Nucleus accumbens (tissue), 56 donors: ENCODE data around the gene HEPN1.

Experiments used
- DNase-seq, 56 donors: peaks; one replicate each; lab custom pipeline; 2025; lab: John Stamatoyannopoulos, UW

HEPN1 gene

GRCh38 chr11:124918950-124919349 is at the start of gene HEPN1:
Gene HEPN1 (plus strand): TSS chr11:124919250.
- no peak for DNase-seq

- no peak for DNase-seq
Measured at GRCh38 chr11:124869331-124869730, 49.7 kb upstream of the HEPN1 start.

GRCh38 chr11:124869856-124870387 is 49.1 kb upstream of the HEPN1 start:
- DNase-seq, result no peak

GRCh38 chr11:124870430-124870829 is 48.6 kb upstream of the HEPN1 start:
- DNase-seq, result no peak

GRCh38 chr11:124872280-124872679 is 46.8 kb upstream of the HEPN1 start:
- no peak for DNase-seq

GRCh38 chr11:124872741-124873140 is 46.3 kb upstream of the HEPN1 start:
- DNase-seq, result no peak

- no peak for DNase-seq
Measured at GRCh38 chr11:124873951-124874350, 45.1 kb upstream of the HEPN1 start.

GRCh38 chr11:124874571-124875255 is 44.3 kb upstream of the HEPN1 start:
- no peak for DNase-seq

GRCh38 chr11:124875401-124875800 is 43.6 kb upstream of the HEPN1 start:
- no peak for DNase-seq

GRCh38 chr11:124875943-124876817 is 42.9 kb upstream of the HEPN1 start:
- DNase-seq, result peak; percentile 40 to 98 (median 86)

GRCh38 chr11:124876818-124877630 is 42.0 kb upstream of the HEPN1 start:
- no peak for DNase-seq

- no peak for DNase-seq
Measured at GRCh38 chr11:124877631-124877909, 41.5 kb upstream of the HEPN1 start.

GRCh38 chr11:124877910-124878758 is 40.9 kb upstream of the HEPN1 start:
- DNase-seq, result no peak

- no peak for DNase-seq
Measured at GRCh38 chr11:124878759-124879492, 40.1 kb upstream of the HEPN1 start.

- DNase-seq, result no peak
Measured at GRCh38 chr11:124879493-124880289, 39.4 kb upstream of the HEPN1 start.

- no peak for DNase-seq
Measured at GRCh38 chr11:124880290-124880611, 38.8 kb upstream of the HEPN1 start.

GRCh38 chr11:124880958-124881357 is 38.1 kb upstream of the HEPN1 start:
- DNase-seq, result no peak

- no peak for DNase-seq
Measured at GRCh38 chr11:124882339-124883071, 36.5 kb upstream of the HEPN1 start.
